Esophagus muscularis mucosa (tissue), 4 donors: Measurements from ENCODE around the gene VEZF1.
A peak's percentile ranks its signal among the peaks of the same experiment; 100 is the strongest.

Experiments used
- CTCF ChIP-seq, 3 experiments: fragments of 200-600 bp in 2 of 3; fragments of 450-650 bp in 1 of 3; sonication (generic) in 2 of 3; IDR thresholded peaks; one replicate each; pipeline ENCODE4 v1.5.1; 2017 to 2019; ENCODE audit warnings: antibody characterized with exemption in 3 of 3, mild to moderate bottlenecking in 2 of 3, moderate library complexity in 1 of 3
- EP300 ChIP-seq: sonication (generic); formaldehyde crosslinking; IDR thresholded peaks from one replicate; pipeline ENCODE4 v1.6.1; 2017; ENCODE audit warnings: antibody characterized with exemption
- POLR2A ChIP-seq: fragments of 450-650 bp; IDR thresholded peaks from one replicate; pipeline ENCODE4 v1.6.1; 2017; ENCODE audit warnings: antibody characterized with exemption, moderate library complexity, mild to moderate bottlenecking, low read depth
- POLR2AphosphoS5 ChIP-seq, 2 donors: sonication (generic); formaldehyde crosslinking; IDR thresholded peaks; one replicate each; pipeline ENCODE4 v1.6.1; 2017; ENCODE audit warnings: antibody characterized with exemption in 2 of 2

GRCh38 chr17:57955183-57955931, 32.7 kb downstream of the VEZF1 start, which contains the start of gene CUEDC1:
- no peak for TF ChIP-seq POLR2A
- peak; percentile 32 to 69 (median 38) for TF ChIP-seq CTCF (IDR thresholded peaks at IDR 0.05)
- TF ChIP-seq POLR2AphosphoS5 (IDR thresholded peaks at IDR 0.05), result peak; percentile 39 to 73
- TF ChIP-seq EP300, result no peak
